Mesothelial cell of epicardium (in vitro differentiated cells): ENCODE results near the gene CTNNBL1. TPM values are rescaled to one million over a fixed set of nuclear protein-coding genes. Genes with fewer than 3 reads are reported as not detected.

Experiments used
- DNase-seq, 2 experiments: peaks; one replicate each; pipeline ENCODE4 v3.0.0; 2021; ENCODE audit warnings: low spot score in 2 of 2; ENCODE audit not compliant: unreplicated experiment in 2 of 2
- H3K27ac Mint-ChIP-seq: 2 replicates; pipeline ENCODE4 v1.8.0; 2021; ENCODE audit warnings: mixed read lengths
- H3K27me3 Mint-ChIP-seq: 2 replicates; pipeline ENCODE4 v1.8.0; 2021; ENCODE audit warnings: low read depth, mixed read lengths
- H3K36me3 Mint-ChIP-seq: 2 replicates; pipeline ENCODE4 v1.8.0; 2021; ENCODE audit warnings: mixed read lengths
- H3K4me1 Mint-ChIP-seq: 2 replicates; pipeline ENCODE4 v1.8.0; 2021; ENCODE audit warnings: mixed read lengths
- H3K4me3 Mint-ChIP-seq: 2 replicates; pipeline ENCODE4 v1.8.0; 2021; ENCODE audit warnings: mild to moderate bottlenecking, moderate library complexity, mixed read lengths
- H3K9me3 Mint-ChIP-seq: 2 replicates; pipeline ENCODE4 v1.8.0; 2021; ENCODE audit warnings: mixed read lengths
- CTCF ChIP-seq: fragments of 200-600 bp; sonication (generic); IDR thresholded peaks from one replicate; pipeline ENCODE4 v1.5.0; 2021; ENCODE audit warnings: antibody characterized with exemption; ENCODE audit not compliant: unreplicated experiment
- total RNA-seq: library from RNA; stranded (reverse); gene quantifications from 3 replicates; pipeline ENCODE4 v1.2.1, GENCODE V29; 2021

Gene CTNNBL1
- total RNA-seq, 1 donor from 2014 or later = 59.0 TPM

DNA sequence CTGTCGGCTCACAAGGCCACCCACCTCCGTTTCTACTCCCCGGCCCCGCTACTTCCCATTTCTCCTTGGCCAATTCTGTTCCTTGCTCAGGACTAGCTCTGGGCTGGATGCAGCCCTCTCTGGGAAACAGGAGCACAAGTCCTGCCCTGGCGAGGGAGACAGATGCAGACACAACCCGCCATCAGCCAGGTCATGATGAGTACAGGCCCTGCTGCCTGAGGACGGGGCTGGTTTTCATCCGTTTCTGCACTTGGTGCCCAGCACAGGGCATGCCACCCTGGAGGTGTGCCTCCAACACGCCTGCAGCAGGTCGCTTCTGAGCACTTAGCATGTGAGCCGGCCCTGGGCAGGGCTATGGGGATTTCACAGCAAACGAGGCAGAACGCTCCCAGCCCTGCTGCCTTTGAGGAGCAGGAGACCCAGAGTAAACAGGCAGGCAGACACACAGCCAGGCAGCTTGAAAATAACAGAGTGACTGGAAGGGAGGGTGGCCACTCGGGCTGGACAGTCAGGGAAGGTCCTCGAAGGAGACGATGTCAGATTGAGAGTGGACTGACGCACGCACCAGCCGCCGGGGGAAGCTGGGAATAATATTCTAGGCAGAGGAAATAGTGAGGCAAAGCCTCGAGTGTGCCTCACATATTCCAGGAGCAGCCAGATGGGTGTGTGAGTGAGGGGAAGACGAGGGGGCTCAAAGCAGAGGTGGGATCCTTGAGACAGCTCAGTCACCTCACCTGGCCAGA lies 187.9 kb downstream of the CTNNBL1 start:
- Mint-ChIP-seq H3K4me1 (peaks cover 15% of the 10 kb centered on the region), H3K4me3 (no peak overlapping the region), H3K9me3 (no peaks in the 10 kb centered on the region), H3K27me3 (no peaks in the 10 kb centered on the region), H3K27ac (no peak overlapping the region), H3K36me3 (no peaks in the 10 kb centered on the region)
- no peak for DNase-seq
- TF ChIP-seq CTCF = no peak

GRCh38 chr20:37882961-37883712 lies 189.3 kb downstream of the CTNNBL1 start:
- Mint-ChIP-seq H3K27me3 (peaks cover 5% of the 10 kb centered on the region), H3K4me1 (peaks cover 15% of the 10 kb centered on the region), H3K36me3 (no peaks in the 10 kb centered on the region), H3K9me3 (no peaks in the 10 kb centered on the region), H3K27ac (no peak overlapping the region), H3K4me3 (no peak overlapping the region)
- no peak for TF ChIP-seq CTCF
- no peak for DNase-seq

DNA sequence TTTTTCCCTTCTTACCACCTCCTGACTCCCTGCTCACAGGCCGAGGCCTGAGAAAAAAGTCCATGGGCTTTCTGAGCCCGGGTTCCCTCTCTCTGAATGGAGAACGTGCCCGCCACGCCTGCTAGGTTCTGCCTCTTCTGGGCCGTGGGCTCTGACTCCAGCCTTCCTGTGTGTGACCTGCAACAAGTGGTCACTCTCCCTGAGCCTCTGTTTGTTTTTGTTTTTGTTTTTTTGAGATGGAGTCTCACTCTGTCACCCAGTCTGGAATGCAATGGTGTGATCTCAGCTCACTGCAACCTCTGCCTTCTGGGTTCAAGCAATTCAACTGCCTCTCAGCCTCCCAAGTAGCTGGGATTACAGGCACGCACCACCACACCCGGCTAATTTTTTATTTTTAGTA lies 191.2 kb downstream of the CTNNBL1 start:
- TF ChIP-seq CTCF = no peak
- Mint-ChIP-seq H3K4me1 (peaks cover 12% of the 10 kb centered on the region), H3K27ac (no peak overlapping the region), H3K4me3 (no peak overlapping the region), H3K36me3 (no peaks in the 10 kb centered on the region), H3K9me3 (no peaks in the 10 kb centered on the region), H3K27me3 (peaks cover 5% of the 10 kb centered on the region)
- DNase-seq = no peak

GRCh38 chr20:37885593-37886503 lies 192.0 kb downstream of the CTNNBL1 start:
- H3K4me3 Mint-ChIP-seq = no peak overlapping the region
- DNase-seq = no peak
- H3K36me3 Mint-ChIP-seq = no peaks in the 10 kb centered on the region
- TF ChIP-seq CTCF = no peak
- H3K4me1 Mint-ChIP-seq = peaks cover 12% of the 10 kb centered on the region
- H3K27me3 Mint-ChIP-seq = peaks cover 5% of the 10 kb centered on the region
- H3K27ac Mint-ChIP-seq = no peak overlapping the region
- H3K9me3 Mint-ChIP-seq = no peaks in the 10 kb centered on the region

DNA sequence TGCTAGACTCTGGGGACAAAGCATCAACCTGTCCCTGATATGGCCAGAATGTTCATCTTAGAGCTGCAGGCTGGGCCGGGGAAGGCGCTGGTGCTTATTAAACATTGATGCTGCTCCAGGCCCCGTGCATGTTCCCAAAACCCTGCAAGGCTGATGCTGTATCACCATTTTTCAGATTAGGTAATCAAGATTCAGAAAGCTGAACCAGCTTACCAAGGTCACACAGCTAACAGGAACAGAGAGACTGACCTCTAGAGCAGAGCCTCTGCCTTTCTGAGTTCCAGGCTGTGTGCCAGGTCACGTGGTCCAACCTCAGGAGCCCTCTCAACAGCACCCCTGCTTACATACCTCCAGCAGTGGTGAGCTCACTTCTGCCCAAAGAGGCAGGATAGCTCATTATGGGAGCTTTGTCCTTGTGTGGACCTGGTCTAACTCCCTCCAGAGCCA lies 193.0 kb downstream of the CTNNBL1 start:
- Mint-ChIP-seq H3K9me3 (no peaks in the 10 kb centered on the region), H3K27ac (no peak overlapping the region), H3K27me3 (peaks cover 5% of the 10 kb centered on the region), H3K4me3 (no peak overlapping the region), H3K36me3 (no peaks in the 10 kb centered on the region), H3K4me1 (peaks cover 3% of the 10 kb centered on the region)
- no peak for DNase-seq
- no peak for TF ChIP-seq CTCF
